ENCODE data around the gene TRABD.

The TRABD gene

DNA sequence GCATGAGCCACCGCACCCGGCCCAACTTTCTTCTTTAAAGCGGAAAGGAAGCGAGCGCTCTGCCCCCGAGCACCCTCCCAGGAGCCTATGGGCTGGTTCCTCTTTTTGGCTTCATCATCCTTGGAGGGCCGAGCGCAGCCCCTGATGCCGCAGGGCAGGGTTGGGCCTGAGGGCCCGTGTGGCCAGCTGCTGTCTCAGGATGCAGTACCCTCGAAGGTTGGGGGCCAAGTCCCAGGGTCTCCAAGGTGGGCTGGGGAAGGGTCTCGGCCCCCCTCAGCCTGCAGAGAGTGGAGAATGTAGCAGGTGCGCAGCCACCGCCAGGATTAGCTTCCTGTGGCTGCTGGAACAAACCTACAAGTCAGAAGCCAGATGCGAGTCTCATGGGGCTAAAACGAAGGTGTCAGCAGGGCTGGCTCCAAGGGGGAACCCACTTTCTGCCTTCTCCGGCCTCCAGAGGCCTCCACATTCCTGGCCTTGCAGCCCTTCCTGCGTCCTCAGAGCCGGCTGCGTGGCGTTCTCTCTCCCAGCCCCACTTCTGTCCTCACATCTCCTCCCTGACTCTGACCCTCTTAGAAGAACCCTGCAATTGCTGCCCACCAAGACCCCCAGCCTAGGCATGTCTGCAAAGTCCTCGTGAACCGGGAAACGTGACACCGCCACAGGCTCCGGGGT, 12.3 kb upstream of the TRABD start:
- H3K27ac Mint-ChIP-seq (ENCODE audit: low read depth), result no peak overlapping the region
- peaks cover 7% of the 10 kb centered on the region for H3K4me1 Mint-ChIP-seq
- no peaks in the 10 kb centered on the region for H3K9me3 Mint-ChIP-seq
- peaks cover 46% of the 10 kb centered on the region for H3K27me3 Mint-ChIP-seq
- peaks cover 5% of the 10 kb centered on the region for H3K36me3 Mint-ChIP-seq (ENCODE audit: insufficient read depth)
- DNase-seq (ENCODE audit: low spot score in 2 of 2), result no peak
- no peak overlapping the region for H3K4me3 Mint-ChIP-seq
- ATAC-seq (replicated peaks; ENCODE audit: extremely low read depth, poor library complexity, severe bottlenecking), result no peak

DNA sequence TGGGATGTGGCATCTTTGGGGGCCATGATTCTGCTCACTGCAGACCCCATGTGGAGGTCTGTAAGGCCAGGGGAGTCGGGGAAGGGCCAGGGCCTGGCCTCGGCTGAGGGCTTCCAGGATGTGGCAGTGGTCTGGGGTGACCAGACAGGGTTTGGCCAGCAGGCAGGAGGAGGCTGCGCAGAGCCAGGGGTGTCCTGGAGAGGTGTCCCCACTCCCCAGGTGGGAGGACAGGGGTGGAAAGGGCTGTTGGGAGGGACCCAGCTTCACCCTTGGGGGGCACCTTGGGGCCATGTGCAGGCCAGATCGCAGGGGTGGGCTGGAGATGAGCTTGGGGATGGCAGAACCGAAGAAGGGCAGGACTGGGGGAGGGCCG, 11.7 kb upstream of the TRABD start:
- DNase-seq (ENCODE audit: low spot score in 2 of 2) (no peak), ATAC-seq (replicated peaks; ENCODE audit: extremely low read depth, poor library complexity, severe bottlenecking) (no peak)
- H3K4me1 Mint-ChIP-seq, result peaks cover 6% of the 10 kb centered on the region
- H3K27ac Mint-ChIP-seq (ENCODE audit: low read depth), result no peak overlapping the region
- H3K36me3 Mint-ChIP-seq (ENCODE audit: insufficient read depth), result peaks cover 5% of the 10 kb centered on the region
- no peak overlapping the region for H3K4me3 Mint-ChIP-seq
- no peaks in the 10 kb centered on the region for H3K9me3 Mint-ChIP-seq
- H3K27me3 Mint-ChIP-seq, result peaks cover 41% of the 10 kb centered on the region

DNA sequence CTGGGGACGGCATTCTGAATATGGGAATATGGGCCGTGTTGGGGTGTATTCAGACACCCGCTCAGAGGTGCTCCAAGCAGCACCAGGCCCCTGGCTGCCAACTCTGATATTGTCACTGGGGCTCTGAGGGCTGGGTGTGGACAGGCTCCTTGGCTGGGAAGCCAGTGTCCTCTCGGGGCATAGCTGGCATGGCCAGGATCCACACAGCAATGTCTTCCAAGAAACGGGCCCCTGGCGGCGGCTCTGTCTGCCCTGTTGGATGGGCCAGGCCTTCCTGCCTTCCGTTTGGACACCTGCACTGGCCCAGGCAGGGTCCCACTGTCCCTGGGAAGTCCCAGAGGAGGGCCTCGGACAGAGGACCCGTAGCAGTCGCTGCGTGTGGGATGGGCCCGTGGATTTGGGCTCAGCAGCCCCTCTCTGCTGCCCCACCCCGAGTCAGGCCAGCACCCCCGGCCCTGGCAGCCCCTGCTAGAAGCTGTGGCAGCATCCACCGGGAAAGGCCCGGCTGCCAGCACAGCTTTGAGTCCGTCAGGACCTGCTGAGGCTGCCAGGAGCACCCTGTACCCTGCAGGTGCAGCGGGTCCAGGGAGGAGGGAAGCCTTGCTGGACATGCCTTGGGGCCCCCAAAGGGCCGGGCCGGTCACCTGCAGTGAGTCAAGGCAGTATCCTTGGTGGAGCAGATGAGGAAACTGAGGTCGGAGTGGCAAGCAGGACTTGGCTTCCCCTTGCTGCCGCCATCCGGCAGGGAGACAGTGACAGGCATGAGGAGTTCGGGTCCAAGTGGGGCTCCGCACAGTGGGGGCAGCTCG, 11.1 kb upstream of the TRABD start:
- ATAC-seq (replicated peaks; ENCODE audit: extremely low read depth, poor library complexity, severe bottlenecking), result no peak
- Mint-ChIP-seq H3K4me3 (no peak overlapping the region), H3K9me3 (no peaks in the 10 kb centered on the region), H3K27me3 (peaks cover 38% of the 10 kb centered on the region), H3K27ac (ENCODE audit: low read depth) (no peak overlapping the region), H3K4me1 (peaks cover 2% of the 10 kb centered on the region), H3K36me3 (ENCODE audit: insufficient read depth) (peaks cover 4% of the 10 kb centered on the region)
- no peak for DNase-seq (ENCODE audit: low spot score in 2 of 2)

DNA sequence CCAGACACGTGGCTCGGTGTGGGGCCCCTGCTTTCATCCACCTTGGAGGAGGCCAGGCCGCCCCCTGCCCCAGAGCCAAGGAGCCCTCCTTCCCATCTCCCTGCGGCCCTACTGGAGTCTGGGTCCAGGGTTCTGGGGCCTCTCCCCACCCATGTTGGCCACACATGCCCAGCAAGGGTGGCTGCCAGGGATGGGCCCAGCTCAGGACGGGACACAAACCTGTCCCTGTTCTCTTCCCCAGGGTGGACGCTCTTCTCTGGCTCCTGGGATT, 10.6 kb upstream of the TRABD start:
- ATAC-seq (replicated peaks; ENCODE audit: extremely low read depth, poor library complexity, severe bottlenecking) (no peak), DNase-seq (ENCODE audit: low spot score in 2 of 2) (no peak)
- Mint-ChIP-seq H3K36me3 (ENCODE audit: insufficient read depth) (peaks cover 4% of the 10 kb centered on the region), H3K9me3 (no peaks in the 10 kb centered on the region), H3K4me1 (peaks cover 7% of the 10 kb centered on the region), H3K4me3 (no peak overlapping the region), H3K27me3 (peaks cover 42% of the 10 kb centered on the region), H3K27ac (ENCODE audit: low read depth) (no peak overlapping the region)

DNA sequence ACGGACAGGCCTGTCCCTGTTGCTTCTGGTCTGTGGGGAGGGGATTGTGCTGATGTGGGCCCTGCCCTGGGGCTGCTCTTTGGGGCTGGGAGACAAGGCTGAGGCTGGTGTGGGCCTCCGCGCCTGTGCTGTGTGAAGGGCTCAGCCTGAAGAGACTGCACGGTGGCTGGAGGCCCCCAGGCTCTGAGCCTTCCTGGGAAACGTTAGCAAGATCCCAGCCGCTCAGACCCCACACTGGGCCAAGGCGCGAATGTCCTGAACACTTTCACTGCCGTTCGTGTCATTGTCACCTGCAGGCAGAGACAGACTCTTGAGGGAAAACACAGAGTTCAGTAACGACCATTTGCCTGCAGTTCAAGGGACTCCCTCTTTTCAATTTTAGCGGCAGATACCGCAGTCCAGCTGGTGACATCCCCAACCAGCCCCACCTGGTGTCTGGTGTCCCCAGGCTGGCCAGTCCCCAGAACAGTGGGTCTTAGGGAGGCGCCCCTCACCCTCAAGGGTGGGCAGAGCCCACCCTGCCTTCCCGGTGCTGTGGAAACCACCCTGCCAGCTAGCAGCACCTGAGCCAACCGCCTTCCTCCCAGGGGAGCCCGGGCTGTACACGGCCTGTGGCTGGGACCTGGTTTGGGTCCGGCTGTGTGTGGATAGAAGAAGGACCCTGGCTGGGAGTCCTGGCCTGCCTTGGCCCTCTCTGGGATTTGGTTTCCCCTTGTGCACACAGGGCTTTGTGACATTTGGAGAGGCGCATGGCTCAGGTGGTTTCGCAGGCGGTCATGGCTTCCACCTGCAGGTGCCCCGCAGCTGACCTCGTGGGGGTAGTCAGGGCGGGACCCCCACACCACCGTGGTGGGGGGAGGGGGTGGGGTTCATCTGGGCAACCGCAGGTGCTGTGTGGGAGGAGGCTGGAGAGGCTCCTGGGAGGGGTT, 9.5 kb upstream of the TRABD start:
- H3K27ac Mint-ChIP-seq (ENCODE audit: low read depth), result no peak overlapping the region
- peaks cover 37% of the 10 kb centered on the region for H3K27me3 Mint-ChIP-seq
- H3K4me3 Mint-ChIP-seq, result no peak overlapping the region
- peaks cover 10% of the 10 kb centered on the region for H3K4me1 Mint-ChIP-seq
- peaks cover 4% of the 10 kb centered on the region for H3K36me3 Mint-ChIP-seq (ENCODE audit: insufficient read depth)
- no peaks in the 10 kb centered on the region for H3K9me3 Mint-ChIP-seq
- no peak for ATAC-seq (replicated peaks; ENCODE audit: extremely low read depth, poor library complexity, severe bottlenecking)
- DNase-seq (ENCODE audit: low spot score in 2 of 2), result no peak

DNA sequence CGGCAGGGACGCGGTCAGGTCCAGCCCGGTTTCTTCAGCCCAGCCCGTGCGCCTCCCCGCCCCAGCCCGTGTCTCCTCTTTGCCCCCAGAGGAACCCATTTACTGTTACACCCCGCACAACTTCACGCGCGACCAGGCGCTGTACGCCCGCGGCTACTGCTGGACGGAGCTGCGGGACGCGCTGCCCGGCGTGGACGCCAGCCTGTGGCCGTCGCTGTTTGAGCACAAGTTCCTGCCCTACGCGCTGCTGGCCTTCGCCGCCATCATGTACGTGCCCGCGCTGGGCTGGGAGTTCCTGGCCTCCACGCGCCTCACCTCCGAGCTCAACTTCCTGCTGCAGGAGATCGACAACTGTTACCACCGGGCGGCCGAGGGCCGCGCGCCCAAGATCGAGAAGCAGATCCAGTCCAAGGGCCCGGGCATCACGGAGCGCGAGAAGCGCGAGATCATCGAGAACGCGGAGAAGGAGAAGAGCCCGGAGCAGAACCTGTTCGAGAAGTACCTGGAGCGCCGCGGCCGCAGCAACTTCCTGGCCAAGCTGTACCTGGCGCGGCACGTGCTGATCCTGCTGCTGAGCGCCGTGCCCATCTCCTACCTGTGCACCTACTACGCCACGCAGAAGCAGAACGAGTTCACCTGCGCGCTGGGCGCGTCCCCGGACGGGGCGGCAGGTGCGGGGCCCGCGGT, 8.7 kb upstream of the TRABD start:
- DNase-seq (ENCODE audit: low spot score in 2 of 2) (no peak), ATAC-seq (replicated peaks; ENCODE audit: extremely low read depth, poor library complexity, severe bottlenecking) (no peak)
- Mint-ChIP-seq H3K27me3 (peaks cover 31% of the 10 kb centered on the region), H3K36me3 (ENCODE audit: insufficient read depth) (peaks cover 4% of the 10 kb centered on the region), H3K9me3 (no peaks in the 10 kb centered on the region), H3K4me1 (peaks cover 10% of the 10 kb centered on the region), H3K27ac (ENCODE audit: low read depth) (no peak overlapping the region), H3K4me3 (no peak overlapping the region)

DNA sequence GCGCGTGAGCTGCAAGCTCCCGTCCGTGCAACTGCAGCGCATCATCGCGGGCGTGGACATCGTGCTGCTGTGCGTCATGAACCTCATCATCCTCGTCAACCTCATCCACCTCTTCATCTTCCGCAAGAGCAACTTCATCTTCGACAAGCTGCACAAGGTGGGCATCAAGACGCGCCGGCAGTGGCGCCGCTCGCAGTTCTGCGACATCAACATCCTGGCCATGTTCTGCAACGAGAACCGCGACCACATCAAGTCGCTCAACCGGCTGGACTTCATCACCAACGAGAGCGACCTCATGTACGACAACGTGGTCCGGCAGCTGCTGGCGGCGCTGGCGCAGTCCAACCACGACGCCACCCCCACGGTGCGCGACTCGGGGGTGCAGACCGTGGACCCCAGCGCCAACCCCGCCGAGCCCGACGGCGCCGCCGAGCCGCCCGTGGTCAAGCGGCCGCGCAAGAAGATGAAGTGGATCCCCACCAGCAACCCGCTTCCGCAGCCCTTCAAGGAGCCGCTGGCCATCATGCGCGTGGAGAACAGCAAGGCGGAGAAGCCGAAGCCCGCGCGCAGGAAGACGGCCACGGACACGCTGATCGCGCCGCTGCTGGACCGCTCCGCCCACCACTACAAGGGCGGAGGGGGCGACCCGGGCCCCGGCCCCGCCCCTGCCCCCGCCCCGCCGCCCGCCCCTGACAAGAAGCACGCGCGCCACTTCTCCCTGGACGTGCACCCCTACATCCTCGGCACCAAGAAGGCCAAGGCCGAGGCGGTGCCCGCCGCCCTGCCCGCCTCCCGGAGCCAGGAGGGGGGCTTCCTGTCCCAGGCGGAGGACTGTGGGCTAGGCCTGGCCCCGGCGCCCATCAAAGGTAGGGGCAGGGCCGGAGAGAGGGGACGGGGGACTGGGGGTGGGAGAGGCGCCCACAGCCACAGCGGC, 7.9 kb upstream of the TRABD start:
- peaks cover 22% of the 10 kb centered on the region for H3K27me3 Mint-ChIP-seq

DNA sequence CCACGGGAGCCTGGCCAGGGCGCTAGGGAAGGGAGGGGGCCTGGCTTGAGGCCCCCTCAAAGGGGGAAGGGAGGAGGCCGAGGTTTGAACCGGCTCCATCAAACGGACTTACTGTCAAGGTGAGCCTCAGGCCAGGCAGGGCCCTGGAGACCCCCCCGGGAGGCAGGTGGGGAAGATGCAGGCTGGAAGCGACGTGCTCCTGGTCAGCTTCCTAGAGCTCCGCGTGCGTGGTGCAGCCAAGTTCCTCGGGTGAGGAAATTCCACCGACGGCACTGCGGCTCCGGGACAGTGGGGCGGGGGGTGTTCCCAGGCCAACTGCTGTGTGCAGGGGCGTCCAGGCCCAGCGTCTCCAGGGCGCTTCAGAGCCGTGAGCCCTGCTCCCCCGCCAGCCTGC, 7.2 kb upstream of the TRABD start:
- no peak for DNase-seq (ENCODE audit: low spot score in 2 of 2)
- ATAC-seq (replicated peaks; ENCODE audit: extremely low read depth, poor library complexity, severe bottlenecking), result no peak
- no peaks in the 10 kb centered on the region for H3K9me3 Mint-ChIP-seq
- no peak overlapping the region for H3K4me3 Mint-ChIP-seq
- H3K4me1 Mint-ChIP-seq, result peaks cover 10% of the 10 kb centered on the region
- peaks cover 17% of the 10 kb centered on the region for H3K27me3 Mint-ChIP-seq
- H3K36me3 Mint-ChIP-seq (ENCODE audit: insufficient read depth), result peaks cover 1% of the 10 kb centered on the region
- no peak overlapping the region for H3K27ac Mint-ChIP-seq (ENCODE audit: low read depth)

More for the DNA sequence above, 7.9 kb upstream of the TRABD start:
- H3K9me3 Mint-ChIP-seq, result no peaks in the 10 kb centered on the region
- H3K36me3 Mint-ChIP-seq (ENCODE audit: insufficient read depth), result peaks cover 1% of the 10 kb centered on the region
- no peak overlapping the region for H3K27ac Mint-ChIP-seq (ENCODE audit: low read depth)
- ATAC-seq (replicated peaks; ENCODE audit: extremely low read depth, poor library complexity, severe bottlenecking) (no peak), DNase-seq (ENCODE audit: low spot score in 2 of 2) (no peak)
- H3K4me3 Mint-ChIP-seq, result no peak overlapping the region
- H3K4me1 Mint-ChIP-seq, result peaks cover 10% of the 10 kb centered on the region

DNA sequence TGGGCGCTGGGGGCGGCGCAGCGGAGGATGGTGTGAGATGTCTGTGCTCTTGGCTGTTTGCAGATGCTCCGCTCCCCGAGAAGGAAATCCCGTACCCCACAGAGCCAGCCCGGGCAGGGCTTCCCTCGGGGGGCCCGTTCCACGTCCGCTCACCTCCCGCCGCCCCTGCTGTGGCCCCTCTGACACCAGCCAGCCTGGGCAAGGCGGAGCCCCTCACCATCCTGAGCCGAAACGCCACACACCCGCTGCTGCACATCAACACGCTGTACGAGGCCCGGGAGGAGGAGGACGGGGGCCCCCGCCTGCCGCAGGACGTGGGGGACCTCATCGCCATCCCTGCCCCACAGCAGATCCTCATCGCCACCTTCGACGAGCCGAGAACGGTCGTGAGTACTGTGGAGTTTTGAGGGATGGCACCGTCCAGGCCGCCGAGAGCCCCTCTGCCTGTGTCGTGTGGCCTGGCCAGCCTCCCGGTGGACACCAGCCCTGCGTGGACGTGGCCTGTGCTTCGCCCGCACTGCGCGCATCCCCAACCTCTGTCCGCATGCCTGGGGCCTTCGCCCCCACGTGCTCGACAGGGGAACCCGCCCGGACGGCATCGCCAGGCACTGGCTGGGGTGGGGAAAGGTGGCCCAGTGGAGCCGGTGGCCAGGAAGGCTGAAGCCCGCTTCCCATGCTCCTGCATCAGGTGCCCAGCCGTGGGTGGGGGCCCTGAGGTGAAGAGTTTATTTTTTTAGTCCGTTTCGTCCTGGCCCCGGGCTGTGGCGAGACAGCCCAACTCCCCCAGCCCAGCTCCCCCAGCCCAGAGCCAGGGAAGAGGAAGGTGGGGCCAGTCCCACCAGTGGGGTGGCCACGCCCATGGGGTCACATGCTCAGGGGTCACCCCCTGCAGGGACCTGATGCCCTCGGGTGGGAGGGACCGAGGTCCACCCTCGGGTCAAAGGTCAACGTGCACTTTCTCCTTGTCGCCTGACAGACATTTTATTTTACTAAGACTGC, 6.5 kb upstream of the TRABD start:
- Mint-ChIP-seq H3K9me3 (no peaks in the 10 kb centered on the region), H3K27me3 (peaks cover 10% of the 10 kb centered on the region), H3K4me1 (peaks cover 10% of the 10 kb centered on the region), H3K4me3 (no peak overlapping the region), H3K27ac (ENCODE audit: low read depth) (peak overlapping the region; percentile 13), H3K36me3 (ENCODE audit: insufficient read depth) (peaks cover 1% of the 10 kb centered on the region)
- DNase-seq (ENCODE audit: low spot score in 2 of 2) (no peak), ATAC-seq (replicated peaks; ENCODE audit: extremely low read depth, poor library complexity, severe bottlenecking) (no peak)

DNA sequence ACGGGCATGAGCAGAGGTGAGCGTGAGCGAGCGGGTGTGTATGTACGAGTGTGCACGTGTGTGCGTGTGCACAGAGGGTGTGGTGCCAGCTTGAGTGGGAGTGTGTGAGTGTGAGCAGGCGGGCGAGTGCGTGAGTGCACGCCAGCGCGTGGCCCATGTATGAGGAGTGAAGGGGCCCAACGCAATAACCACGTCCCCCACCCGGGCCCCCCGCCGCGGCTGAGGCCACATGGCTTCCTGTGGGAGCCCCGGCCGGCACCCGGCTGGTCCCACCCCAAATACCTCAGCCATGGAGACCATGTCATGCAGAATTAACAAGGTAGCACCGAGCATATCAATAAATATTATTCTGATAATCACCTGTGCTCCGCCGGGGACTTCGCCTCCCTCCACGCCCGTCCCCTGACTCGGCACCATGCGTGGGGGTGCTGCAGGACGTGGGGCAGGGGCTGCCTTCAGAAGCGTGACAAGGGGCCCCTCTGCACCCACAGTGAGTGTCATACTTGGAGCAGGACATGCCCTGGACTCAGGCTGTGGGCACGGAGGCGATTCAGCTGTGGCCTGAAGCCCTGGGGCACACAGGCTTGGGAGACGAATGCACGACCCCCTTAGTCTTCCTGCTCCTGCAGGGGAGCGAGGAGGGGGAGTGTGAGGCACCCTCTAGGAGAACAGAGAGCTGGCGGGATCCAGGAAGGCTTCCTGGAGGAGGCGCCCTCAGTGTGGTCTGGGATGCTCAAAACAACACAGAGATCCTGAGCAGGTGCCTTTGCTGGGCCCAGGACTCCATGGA, 5.6 kb upstream of the TRABD start:
- Mint-ChIP-seq H3K4me3 (no peak overlapping the region), H3K4me1 (peaks cover 15% of the 10 kb centered on the region), H3K36me3 (ENCODE audit: insufficient read depth) (peaks cover 3% of the 10 kb centered on the region), H3K27me3 (peaks cover 9% of the 10 kb centered on the region), H3K27ac (ENCODE audit: low read depth) (peak overlapping the region; percentile 13), H3K9me3 (no peaks in the 10 kb centered on the region)
- ATAC-seq (replicated peaks; ENCODE audit: extremely low read depth, poor library complexity, severe bottlenecking) (no peak), DNase-seq (ENCODE audit: low spot score in 2 of 2) (no peak)
